Memory B cell (primary cell): ENCODE data around the gene VDAC1.
A peak's percentile ranks its signal among the peaks of the same experiment; 100 is the strongest.

Experiments used
- ATAC-seq: fragments of 150-1000 bp; cut with Tn5 transposase; 2 replicates; pipeline ENCODE4 v1.10.0; 2021; ENCODE audit warnings: low read depth, mild to moderate bottlenecking, moderate library complexity
- DNase-seq, 2 donors: peaks; one replicate each; pipeline ENCODE4 v3.0.0; 2022; ENCODE audit warnings: low spot score in 2 of 2
- H3K27ac Mint-ChIP-seq: one replicate; pipeline ENCODE4 v1.8.0; 2022; ENCODE audit warnings: mild to moderate bottlenecking, moderate library complexity, mixed read lengths
- H3K27me3 Mint-ChIP-seq: one replicate; pipeline ENCODE4 v1.8.0; 2022; ENCODE audit warnings: mixed read lengths
- H3K36me3 Mint-ChIP-seq: one replicate; pipeline ENCODE4 v1.8.0; 2022; ENCODE audit warnings: mild to moderate bottlenecking, mixed read lengths
- H3K4me1 Mint-ChIP-seq: one replicate; pipeline ENCODE4 v1.8.0; 2022; ENCODE audit warnings: mixed read lengths
- H3K4me3 Mint-ChIP-seq: one replicate; pipeline ENCODE4 v1.8.0; 2022; ENCODE audit warnings: mild to moderate bottlenecking, moderate library complexity, mixed read lengths
- H3K9me3 Mint-ChIP-seq: one replicate; pipeline ENCODE4 v1.8.0; 2022; ENCODE audit warnings: mixed read lengths

The VDAC1 gene

DNA sequence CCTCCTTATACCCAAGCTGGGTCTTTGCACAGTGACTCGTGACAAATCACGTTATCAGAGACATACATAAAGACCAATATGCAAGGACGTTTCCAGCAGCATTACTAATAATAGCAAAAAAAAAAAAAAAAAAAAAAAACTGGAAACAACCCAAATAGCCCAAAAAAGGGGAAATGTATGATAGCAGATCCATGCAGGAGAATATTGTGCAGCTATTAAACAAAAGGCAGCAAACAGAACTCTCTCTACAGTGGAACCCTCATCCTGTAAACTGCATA is 74.0 kb downstream of the VDAC1 start:
- ATAC-seq, result no peak
- DNase-seq, result no peak

DNA sequence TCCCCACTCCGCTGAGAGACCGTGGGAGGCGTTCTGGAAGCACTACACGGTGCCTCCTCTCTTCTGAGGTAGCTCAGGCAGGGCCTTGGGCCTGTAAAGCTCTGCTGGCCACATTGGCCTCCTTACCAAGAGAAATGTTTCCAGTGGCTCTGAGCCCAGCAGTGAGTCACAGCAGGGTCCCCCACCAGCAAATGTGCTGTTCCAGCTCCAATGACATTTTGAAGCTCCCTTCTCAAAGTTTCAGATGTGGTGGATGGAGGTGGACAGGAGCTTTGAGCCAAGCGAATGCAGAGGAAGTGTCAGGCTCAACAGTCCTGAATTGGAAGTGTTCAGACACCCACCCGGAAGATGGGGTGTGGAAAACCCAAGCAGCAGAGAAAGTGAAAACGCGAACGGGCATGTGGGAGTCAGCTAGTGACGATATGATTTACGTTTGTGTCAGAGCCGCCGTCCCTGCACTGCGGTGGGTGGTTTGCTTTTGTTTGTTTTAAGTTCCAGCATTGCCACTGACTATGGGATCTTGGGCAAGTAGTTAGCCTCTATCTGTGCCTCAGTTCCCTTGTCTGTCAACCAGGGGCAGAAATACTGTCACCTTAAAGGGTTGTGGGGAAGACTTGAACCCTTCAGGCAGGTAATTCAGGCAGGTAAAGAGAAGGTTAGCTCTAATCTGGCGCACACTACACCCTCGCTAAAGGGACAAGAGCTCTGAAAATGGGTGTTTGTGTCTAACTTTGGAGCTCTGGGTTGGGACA is 74.5 kb downstream of the VDAC1 start:
- H3K4me3 Mint-ChIP-seq, result peak overlapping the region; percentile 68
- DNase-seq (peak; percentile 30 to 38), ATAC-seq (peak; percentile 39)
- no peaks in the 10 kb centered on the region for H3K27me3 Mint-ChIP-seq
- H3K4me1 Mint-ChIP-seq, result peaks cover 57% of the 10 kb centered on the region
- peak overlapping the region; percentile 94 for H3K27ac Mint-ChIP-seq
- no peaks in the 10 kb centered on the region for H3K36me3 Mint-ChIP-seq
- H3K9me3 Mint-ChIP-seq, result no peaks in the 10 kb centered on the region

More for the DNA sequence above, 74.0 kb downstream of the VDAC1 start:
- Mint-ChIP-seq H3K27ac (peak overlapping the region; percentile 94), H3K4me1 (peaks cover 60% of the 10 kb centered on the region), H3K4me3 (peak overlapping the region; percentile 68), H3K9me3 (no peaks in the 10 kb centered on the region), H3K36me3 (no peaks in the 10 kb centered on the region), H3K27me3 (no peaks in the 10 kb centered on the region)

GRCh38 chr5:133928587-133929393 is 76.0 kb downstream of the VDAC1 start:
- no peaks in the 10 kb centered on the region for H3K27me3 Mint-ChIP-seq
- peak overlapping the region; percentile 8 for H3K4me3 Mint-ChIP-seq
- peak; percentile 53 for ATAC-seq
- H3K27ac Mint-ChIP-seq, result peak overlapping the region; percentile 94
- no peaks in the 10 kb centered on the region for H3K36me3 Mint-ChIP-seq
- H3K9me3 Mint-ChIP-seq, result no peaks in the 10 kb centered on the region
- DNase-seq, result peak; percentile 32 to 43
- peaks cover 54% of the 10 kb centered on the region for H3K4me1 Mint-ChIP-seq

DNA sequence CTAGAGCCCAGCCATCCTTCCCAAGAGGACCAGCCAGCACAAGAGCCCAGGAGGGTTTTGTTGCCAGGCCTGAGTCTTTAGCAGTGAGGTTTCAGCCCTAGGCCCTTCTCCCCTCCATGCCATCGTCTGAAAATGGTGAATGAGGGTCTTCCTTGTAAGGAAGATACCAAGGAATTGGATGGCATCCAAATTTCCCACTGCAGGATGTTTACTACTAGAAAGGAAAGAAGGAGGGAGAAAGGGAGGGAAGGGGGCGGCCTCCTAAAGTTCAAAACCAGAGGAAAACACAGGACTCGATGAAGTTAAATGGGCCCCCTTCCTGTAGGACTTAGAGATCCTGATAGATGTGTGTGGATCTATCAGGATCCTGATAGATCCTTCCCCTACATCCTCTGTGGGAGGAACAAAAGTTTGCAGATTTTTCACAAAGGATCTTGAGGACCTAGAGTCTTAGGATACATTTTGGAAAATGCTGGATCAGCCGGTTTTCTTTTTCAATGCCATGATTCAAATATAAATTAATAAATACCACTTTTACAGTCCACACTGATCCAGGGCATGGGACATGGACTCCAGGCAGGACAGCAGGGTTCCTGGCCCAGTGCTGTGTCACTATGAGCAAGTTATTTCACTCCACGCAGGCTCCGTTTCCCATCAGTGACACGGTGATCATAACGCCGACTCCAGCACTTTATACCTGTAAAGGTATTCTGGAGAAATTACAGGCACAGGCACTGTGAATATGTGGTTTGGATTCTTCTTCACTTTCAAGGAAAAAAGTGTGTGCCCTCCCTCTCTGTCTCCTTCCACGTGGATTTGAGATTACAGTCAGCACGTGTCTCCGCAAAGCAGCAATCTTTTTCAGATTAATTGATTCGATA is 77.2 kb downstream of the VDAC1 start:
- Mint-ChIP-seq H3K27me3 (no peaks in the 10 kb centered on the region), H3K27ac (peak overlapping the region; percentile 94), H3K4me3 (no peak overlapping the region), H3K4me1 (peaks cover 45% of the 10 kb centered on the region), H3K36me3 (no peaks in the 10 kb centered on the region), H3K9me3 (no peaks in the 10 kb centered on the region)
- DNase-seq (no peak), ATAC-seq (no peak)

DNA sequence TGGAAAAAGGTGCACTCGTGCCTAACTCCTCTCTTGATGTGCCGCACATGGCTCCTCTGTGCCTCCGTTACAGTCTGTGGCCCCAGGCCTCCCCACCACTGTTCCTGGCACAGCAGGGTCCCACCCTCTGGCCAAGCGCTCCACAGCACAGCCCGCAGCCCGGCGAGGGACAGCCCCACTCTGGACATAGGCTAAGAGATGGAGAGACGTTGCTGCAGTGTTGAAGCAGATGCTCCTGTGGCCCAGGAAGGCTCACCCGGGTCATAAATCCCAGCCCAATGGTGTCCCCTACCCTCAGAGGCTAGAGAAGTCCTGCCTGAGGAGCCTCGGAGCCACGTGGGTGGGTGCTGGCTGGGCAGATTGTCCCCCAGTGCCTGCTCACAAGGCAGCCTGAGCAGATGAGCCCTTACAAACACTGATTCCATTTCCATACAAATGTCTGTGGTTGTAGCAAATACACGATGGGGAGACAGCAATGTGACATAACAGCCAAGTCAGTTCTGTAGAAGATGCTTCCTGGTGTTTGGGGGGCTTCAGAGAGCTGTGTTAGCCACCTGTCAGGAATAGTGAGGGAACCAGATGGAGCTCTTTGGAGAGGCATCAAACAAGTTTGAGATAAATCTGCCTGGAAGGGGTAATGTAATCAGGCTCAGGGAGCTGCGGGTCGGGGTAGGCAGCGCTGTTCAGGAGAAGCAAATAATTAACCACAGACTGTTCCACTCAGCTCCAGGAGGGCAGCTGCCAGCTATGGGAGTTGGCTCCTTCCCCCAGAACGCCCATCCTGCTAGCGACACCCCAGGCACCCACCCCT is 78.1 kb downstream of the VDAC1 start:
- H3K27me3 Mint-ChIP-seq, result no peaks in the 10 kb centered on the region
- ATAC-seq, result no peak
- DNase-seq, result no peak
- H3K9me3 Mint-ChIP-seq, result no peaks in the 10 kb centered on the region
- H3K4me1 Mint-ChIP-seq, result peaks cover 41% of the 10 kb centered on the region
- no peak overlapping the region for H3K4me3 Mint-ChIP-seq
- H3K27ac Mint-ChIP-seq, result peak overlapping the region; percentile 59
- no peaks in the 10 kb centered on the region for H3K36me3 Mint-ChIP-seq

GRCh38 chr5:133925866-133926488 is 78.8 kb downstream of the VDAC1 start:
- ATAC-seq, result no peak
- Mint-ChIP-seq H3K27ac (no peak overlapping the region), H3K4me1 (peaks cover 35% of the 10 kb centered on the region)

DNA sequence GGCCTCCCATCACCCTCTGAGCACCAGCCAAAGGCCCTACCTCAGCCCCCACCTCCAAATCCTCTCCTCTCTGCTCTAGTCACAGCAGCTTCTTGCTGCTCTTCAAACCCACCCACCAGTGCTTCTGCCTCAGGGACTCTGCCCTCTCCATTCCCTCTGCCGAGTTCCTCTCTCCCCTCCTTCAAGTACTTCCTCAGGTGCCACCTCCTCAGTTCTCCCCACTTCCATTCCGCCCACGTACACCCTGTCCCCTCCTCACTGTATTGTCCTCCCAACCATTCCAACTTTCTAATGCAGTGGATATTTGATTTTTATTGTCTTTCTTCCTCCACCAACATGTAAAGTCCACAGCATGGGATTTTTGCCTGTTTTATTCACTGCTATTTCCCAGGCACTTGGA is 79.5 kb downstream of the VDAC1 start:
- Mint-ChIP-seq H3K4me3 (no peak overlapping the region), H3K9me3 (no peaks in the 10 kb centered on the region), H3K4me1 (peaks cover 36% of the 10 kb centered on the region), H3K27ac (peak overlapping the region; percentile 52), H3K27me3 (no peaks in the 10 kb centered on the region), H3K36me3 (no peaks in the 10 kb centered on the region)
- DNase-seq (no peak), ATAC-seq (no peak)

More at GRCh38 chr5:133925866-133926488, 78.8 kb downstream of the VDAC1 start:
- no peaks in the 10 kb centered on the region for H3K36me3 Mint-ChIP-seq
- no peaks in the 10 kb centered on the region for H3K27me3 Mint-ChIP-seq
- no peak overlapping the region for H3K4me3 Mint-ChIP-seq
- no peaks in the 10 kb centered on the region for H3K9me3 Mint-ChIP-seq
- DNase-seq, result no peak

DNA sequence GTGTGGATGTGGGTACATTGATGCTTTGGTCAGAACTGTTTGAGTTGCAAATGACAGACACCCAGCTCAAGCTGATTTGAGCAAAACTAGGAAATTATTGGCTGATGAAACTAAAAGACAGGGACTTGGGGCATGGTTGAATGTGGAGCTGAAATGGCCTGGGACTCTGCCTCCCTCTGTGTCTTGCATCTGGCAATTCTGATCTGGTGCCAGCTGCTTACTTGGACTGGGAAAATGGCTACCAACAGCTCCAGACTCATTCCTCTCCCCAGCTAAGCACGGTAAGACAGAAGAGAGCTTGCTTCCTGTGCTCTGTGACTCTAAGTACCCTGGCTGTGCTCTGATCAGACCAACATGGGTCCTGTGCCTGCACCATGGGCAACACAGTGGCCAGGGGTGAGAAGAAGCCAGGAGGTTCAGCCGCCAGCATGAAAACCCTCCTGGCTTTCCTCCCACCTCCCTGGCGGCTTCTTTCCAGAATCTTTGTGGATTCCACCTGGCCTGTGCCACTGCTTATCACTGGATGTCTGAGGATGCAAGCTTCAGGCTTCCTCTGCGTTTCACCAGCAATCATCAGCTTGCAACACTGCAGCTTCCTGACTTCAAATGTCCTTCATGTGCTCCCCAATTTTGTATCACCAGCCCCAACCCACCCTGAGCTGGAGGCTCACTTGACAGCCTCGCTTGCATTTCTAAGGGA is 80.4 kb downstream of the VDAC1 start:
- no peaks in the 10 kb centered on the region for H3K36me3 Mint-ChIP-seq
- no peak overlapping the region for H3K4me3 Mint-ChIP-seq
- DNase-seq, result no peak
- H3K27me3 Mint-ChIP-seq, result no peaks in the 10 kb centered on the region
- peaks cover 36% of the 10 kb centered on the region for H3K4me1 Mint-ChIP-seq
- peak overlapping the region; percentile 52 for H3K27ac Mint-ChIP-seq
- no peak for ATAC-seq
- no peaks in the 10 kb centered on the region for H3K9me3 Mint-ChIP-seq

DNA sequence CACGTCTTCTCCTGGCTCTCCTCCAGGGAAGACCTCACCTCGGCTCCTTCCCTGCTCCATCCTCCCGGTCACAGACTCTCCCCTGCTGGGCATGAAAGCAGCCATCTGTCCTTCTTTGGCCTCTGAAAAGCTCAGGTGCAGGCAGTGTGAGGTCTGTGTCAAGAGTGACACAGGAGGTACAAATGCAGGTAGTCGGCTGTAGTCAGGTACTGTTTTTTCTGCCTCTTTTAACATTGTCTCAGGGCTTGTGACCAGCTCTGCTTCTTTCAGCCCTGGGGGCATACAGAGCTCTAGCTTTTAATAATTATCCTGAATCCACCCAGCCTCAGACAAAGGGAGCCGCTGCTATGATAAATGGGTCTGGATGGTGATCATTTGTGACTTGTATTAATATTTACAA is 82.8 kb downstream of the VDAC1 start:
- H3K9me3 Mint-ChIP-seq, result no peaks in the 10 kb centered on the region
- H3K4me3 Mint-ChIP-seq, result no peak overlapping the region
- peaks cover 32% of the 10 kb centered on the region for H3K4me1 Mint-ChIP-seq
- H3K36me3 Mint-ChIP-seq, result no peaks in the 10 kb centered on the region
- no peak overlapping the region for H3K27ac Mint-ChIP-seq
- ATAC-seq (no peak), DNase-seq (no peak)
- no peaks in the 10 kb centered on the region for H3K27me3 Mint-ChIP-seq
